AG04449 (cell line): ENCODE measurements around the gene NR1H2.

Source experiments
- CTCF ChIA-PET: fragments of 350-600 bp; formaldehyde crosslinking; extraction: SDS; loops from one replicate; lab custom pipeline; 2021; ENCODE audit warnings: antibody characterized with exemption; lab: Yijun Ruan, JAX
- POLR2A ChIA-PET: fragments of 400-600, 350-600 bp; formaldehyde crosslinking; extraction: SDS; loops from one replicate; lab custom pipeline; 2020; ENCODE audit warnings: antibody characterized with exemption, inconsistent platforms; lab: Yijun Ruan, JAX
- DNase-seq: peaks from one replicate; pipeline ENCODE4 v3.0.0-alpha.2; 2010; ENCODE audit warnings: low read depth, low spot score
- H3K4me3 ChIP-seq: 2 replicates; pipeline ENCODE4 v1.5.1; 2011; ENCODE audit warnings: low read depth, mild to moderate bottlenecking, control low read depth, low read length
- TF ChIP-seq, protein P1 (sequence below): IDR thresholded peaks from one replicate; pipeline ENCODE4 v1.5.1; 2011; ENCODE audit warnings: mild to moderate bottlenecking, moderate library complexity, low read length, control low read depth, inconsistent platforms; ENCODE audit not compliant: insufficient read depth; ENCODE audit errors: missing control alignments

Gene NR1H2

DNA sequence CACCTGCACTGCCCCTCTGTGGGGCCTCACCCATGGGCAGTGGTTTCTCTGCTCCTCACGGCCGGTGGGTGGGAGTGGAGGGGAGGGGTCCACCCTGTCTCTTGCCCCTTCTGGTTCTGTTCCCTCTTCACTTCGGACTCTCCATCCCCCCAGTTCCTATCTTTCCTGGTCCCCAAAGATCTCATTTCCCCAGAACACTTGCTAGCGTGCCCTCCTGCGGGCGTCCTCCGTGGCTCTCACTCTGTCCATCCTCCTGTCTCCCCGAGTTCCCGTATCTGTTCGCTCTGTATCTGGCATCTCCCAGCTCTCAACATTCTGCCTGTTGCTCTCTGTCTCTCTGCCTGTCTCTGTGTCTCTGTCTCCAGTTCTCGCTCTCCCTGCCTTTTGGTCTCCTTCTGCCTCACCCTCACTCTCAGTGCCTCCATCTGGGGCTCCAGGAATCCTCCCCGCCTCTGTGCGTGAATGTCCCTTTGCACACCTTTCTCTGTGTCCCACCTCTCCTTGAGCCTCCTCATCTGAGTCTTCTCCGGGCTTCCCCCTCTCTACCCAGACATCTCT, 42.8 kb downstream of the NR1H2 start:
- DNase-seq: no peak
- POLR2A ChIA-PET: no interaction called here
- H3K4me3 ChIP-seq: no peak overlapping the region
- CTCF ChIA-PET: interaction anchor here (1.3 kb wide), 1 partner anchor 50 kb away, joined by 3 read pairs; no protein-coding TSS in a partner anchor
- TF ChIP-seq, protein P1, sequence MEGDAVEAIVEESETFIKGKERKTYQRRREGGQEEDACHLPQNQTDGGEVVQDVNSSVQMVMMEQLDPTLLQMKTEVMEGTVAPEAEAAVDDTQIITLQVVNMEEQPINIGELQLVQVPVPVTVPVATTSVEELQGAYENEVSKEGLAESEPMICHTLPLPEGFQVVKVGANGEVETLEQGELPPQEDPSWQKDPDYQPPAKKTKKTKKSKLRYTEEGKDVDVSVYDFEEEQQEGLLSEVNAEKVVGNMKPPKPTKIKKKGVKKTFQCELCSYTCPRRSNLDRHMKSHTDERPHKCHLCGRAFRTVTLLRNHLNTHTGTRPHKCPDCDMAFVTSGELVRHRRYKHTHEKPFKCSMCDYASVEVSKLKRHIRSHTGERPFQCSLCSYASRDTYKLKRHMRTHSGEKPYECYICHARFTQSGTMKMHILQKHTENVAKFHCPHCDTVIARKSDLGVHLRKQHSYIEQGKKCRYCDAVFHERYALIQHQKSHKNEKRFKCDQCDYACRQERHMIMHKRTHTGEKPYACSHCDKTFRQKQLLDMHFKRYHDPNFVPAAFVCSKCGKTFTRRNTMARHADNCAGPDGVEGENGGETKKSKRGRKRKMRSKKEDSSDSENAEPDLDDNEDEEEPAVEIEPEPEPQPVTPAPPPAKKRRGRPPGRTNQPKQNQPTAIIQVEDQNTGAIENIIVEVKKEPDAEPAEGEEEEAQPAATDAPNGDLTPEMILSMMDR: no peak

DNA sequence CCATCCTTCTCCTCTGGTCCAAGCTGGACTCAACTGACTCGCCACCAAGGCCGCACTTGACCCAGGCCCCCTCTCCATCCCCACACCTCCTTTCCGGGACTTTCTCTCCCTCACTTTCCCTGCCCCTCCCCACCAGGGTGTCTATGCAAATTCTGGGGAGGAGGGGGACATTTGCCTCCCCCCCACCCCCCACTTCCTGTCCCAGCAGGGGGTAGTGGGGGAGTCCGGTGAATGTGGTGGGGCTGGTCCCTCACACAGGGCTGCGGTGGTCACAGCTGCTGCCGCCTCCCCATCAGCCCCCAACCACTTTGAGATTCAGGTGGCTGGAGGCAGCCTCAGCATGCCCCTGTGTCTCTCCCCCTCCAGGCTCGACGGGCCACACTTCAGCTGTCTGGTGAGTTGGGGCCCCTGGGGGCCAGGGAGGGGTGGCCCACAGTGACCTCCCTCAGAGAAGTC, 43.4 kb downstream of the NR1H2 start:
- ChIA-PET POLR2A (no interaction called here), CTCF (interaction anchor here (1.3 kb wide), 1 partner anchor 51 kb away, joined by 3 read pairs; no protein-coding TSS in a partner anchor)
- no peak for DNase-seq
- TF ChIP-seq, protein P1: no peak
- H3K4me3 ChIP-seq: no peak overlapping the region

DNA sequence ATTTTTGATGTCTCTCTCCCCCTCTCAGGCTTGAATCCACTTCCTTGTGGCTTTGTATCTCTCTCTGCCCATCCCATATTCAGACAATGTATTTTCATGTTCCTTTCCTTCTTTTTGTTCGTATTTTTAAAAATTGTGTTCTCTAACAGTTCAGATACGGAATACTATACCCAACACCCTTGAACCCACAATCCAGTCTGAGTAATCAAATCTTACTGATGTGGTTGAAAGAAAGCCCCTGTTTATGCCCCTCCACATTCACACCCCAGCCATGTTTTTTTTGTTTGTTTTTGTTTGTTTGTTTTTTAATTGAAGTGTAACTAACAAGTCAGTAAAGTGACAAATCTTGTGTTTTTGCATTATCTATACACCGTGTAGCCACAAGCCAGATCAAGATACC, 43.9 kb downstream of the NR1H2 start:
- POLR2A ChIA-PET: no interaction called here
- H3K4me3 ChIP-seq: no peak overlapping the region
- CTCF ChIA-PET: interaction anchor here (1.3 to 1.6 kb wide), 2 partner anchors 8 to 51 kb away, joined by 3 read pairs; no protein-coding TSS in a partner anchor
- DNase-seq: no peak
- TF ChIP-seq, protein P1: no peak

DNA sequence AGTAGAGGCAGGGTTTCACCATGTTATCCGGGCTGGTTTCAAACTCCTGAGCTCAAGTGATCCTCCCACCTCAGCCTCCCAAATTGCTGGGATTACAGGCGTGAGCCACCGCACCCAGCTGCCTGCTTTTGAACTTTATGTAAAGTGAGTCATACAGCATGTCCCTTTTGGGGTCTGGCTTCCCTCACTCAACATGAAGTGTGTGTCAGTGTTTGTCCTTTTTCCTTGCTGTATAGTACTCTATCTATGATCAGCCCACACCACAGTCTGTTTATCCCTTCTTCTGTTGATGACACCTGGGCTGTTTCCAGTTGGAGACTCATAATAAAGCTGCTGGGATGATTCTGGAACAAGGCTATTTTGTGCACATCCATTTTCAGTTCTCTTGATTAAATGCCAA, 44.6 kb downstream of the NR1H2 start:
- H3K4me3 ChIP-seq: no peak overlapping the region
- TF ChIP-seq, protein P1: no peak
- DNase-seq: no peak
- CTCF ChIA-PET: interaction anchor here (1.6 kb wide), 1 partner anchor 8 kb away, joined by 3 read pairs; no protein-coding TSS in a partner anchor
- POLR2A ChIA-PET: no interaction called here

DNA sequence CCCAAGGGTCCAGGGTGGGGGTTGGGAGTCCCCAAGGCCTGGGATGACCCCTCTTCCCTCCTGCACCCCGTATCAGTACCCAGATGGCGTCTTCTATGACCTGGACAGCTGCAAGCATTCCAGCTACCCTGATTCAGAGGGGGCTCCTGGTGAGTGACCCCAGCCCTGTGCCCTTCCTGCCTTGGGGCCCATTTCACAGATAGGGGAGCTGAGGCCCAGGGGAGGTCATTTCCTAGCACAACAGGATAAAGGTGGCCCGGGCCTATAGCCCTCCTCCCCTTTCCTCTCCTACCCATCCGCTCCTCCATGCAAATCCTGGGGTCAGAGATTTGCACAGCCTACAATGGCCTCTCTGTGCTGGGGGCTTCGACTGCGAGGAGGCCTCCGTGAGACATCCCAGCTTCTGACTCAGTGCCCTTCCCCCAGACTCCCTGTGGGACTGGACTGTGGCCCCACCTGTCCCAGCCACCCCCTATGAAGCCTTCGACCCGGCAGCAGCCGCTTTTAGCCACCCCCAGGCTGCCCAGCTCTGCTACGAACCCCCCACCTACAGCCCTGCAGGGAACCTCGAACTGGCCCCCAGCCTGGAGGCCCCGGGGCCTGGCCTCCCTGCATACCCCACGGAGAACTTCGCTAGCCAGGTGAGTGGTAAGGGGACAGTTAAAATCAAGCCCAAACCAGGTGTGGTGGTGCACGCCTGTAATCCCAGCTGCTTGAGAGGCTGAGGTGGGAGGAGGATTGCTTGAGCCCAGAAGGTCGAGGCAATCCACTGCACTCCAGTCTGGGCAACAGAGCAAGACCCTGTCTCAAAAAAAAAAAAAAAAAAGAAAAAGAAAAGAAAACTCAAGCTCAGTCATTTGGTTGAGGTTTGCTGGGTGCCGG, 46.4 kb downstream of the NR1H2 start:
- POLR2A ChIA-PET: no interaction called here

More for the DNA sequence above, 46.4 kb downstream of the NR1H2 start:
- TF ChIP-seq, protein P1: no peak
- no peak overlapping the region for H3K4me3 ChIP-seq
- DNase-seq: no peak
- CTCF ChIA-PET: no interaction called here
